Measurements from ENCODE around the gene NCKAP1. TPM values are rescaled to one million over a fixed set of nuclear protein-coding genes. Genes with fewer than 3 reads are reported as not detected.
A peak's percentile ranks its signal among the peaks of the same experiment; 100 is the strongest.

Gene NCKAP1
- total and polyA plus RNA-seq, 10 of the 15 experiments (the other 5 are each of a cell fraction or from before 2014, with no cell fraction given), result 0.11 to 1.5 (median 0.52) TPM

DNA sequence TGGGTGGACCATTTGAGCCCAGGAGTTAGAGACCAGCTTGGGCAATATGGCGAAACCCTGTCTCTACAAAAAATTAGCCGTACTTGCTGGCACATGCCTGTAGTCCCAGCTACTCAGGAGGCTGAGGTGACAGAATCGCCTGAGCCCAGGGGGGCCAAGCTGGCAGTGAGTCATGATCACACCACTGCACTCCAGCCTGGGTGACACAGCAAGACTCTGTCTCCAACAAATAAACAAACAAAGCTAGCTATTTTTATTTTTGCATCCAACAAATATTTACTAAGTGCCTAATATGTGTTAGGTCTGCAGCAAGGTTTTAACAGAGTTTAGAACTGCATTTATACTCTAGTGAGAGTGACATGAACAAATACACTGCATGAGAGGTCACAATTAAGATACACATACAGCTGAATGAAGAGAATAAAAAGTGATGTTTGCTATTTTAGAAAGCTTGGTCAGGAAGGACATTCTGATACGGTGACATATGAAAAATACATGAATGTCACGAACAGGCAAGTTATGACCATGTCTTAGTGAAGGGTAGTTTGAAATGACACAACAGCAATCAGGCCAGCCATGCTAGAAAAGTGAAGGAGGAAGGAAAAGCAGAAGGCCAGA, 88.6 kb downstream of the NCKAP1 start:
- H3K27me3 ChIP-seq (replicated peaks in 1 of 2; ENCODE audit: control insufficient read depth in 2 of 2, insufficient read depth in 2 of 2, low read length in 1 of 2), result no peaks in the 10 kb centered on the region
- ATAC-seq, result peak; percentile 55; the same call in 2 of the 3 replicates
- ChIA-PET CTCF (interaction anchor here (1.3 to 2.8 kb wide), 2 partner anchors 23 to 30 kb away, joined by 3 to 15 read pairs; no protein-coding TSS in a partner anchor), RAD21 (ENCODE audit: unreplicated experiment) (interaction anchor here (1.0 kb wide), 1 partner anchor 9 kb away, joined by 3 read pairs; no protein-coding TSS in a partner anchor), SMC1A (ENCODE audit: uncharacterized antibody, unreplicated experiment) (interaction anchor here (1.4 kb wide), 1 partner anchor 104 kb away, joined by 3 read pairs; no protein-coding TSS in a partner anchor), POLR2A (no interaction called here)
- in situ Hi-C loops (cut with MboI), result no loop called here
- no peak overlapping the region for H3K27ac ChIP-seq (ENCODE audit: control insufficient read depth, insufficient read depth)
- no peaks in the 10 kb centered on the region for H4K20me1 ChIP-seq (ENCODE audit: control insufficient read depth, insufficient read depth)
- peak overlapping the region; percentile 23 for H2AFZ ChIP-seq (ENCODE audit: control insufficient read depth, low read depth, low read length)
- no peaks in the 10 kb centered on the region for H3K79me2 ChIP-seq (ENCODE audit: control insufficient read depth, insufficient read depth, low read length)
- no peak for FAIRE-seq
- no peak overlapping the region for H3K9ac ChIP-seq (ENCODE audit: control insufficient read depth, insufficient read depth, low read length)
- no TSS peak for BruUV-seq (replicated peaks)
- H3K4me1 ChIP-seq (ENCODE audit: control insufficient read depth, insufficient read depth, low read length), result no peaks in the 10 kb centered on the region
- TF ChIP-seq SIX5 (IDR thresholded peaks at IDR 0.05; ENCODE audit: low read depth, low read length, severe bottlenecking) (no peak), PAX5 (IDR thresholded peaks at IDR 0.05; ENCODE audit: borderline replicate concordance, low read depth, low read length) (no peak), STAT3 (IDR thresholded peaks at IDR 0.05; ENCODE audit: low read depth, low read length) (no peak), IRF5 (IDR thresholded peaks at IDR 0.05; ENCODE audit: borderline replicate concordance) (no peak)
- 48% methylated on average over 5 of the region's 5 CpGs for WGBS (ENCODE audit: insufficient coverage, insufficient replicate concordance, low lambda C conversion rate, missing lambda C conversion rate)
- intact Hi-C loops (cut with micrococcal nuclease; ENCODE audit: unreplicated experiment), result no loop called here
- no peak overlapping the region for H3K4me3 ChIP-seq
- H3K36me3 ChIP-seq (ENCODE audit: control insufficient read depth in 2 of 2, insufficient read depth in 2 of 2, low read length in 1 of 2), result no peaks in the 10 kb centered on the region
- no peaks in the 10 kb centered on the region for H3K9me3 ChIP-seq (replicated peaks; ENCODE audit: control insufficient read depth, insufficient read depth, low read length)
- no peak for DNase-seq (ENCODE audit: low read depth, low spot score)
- H3K4me2 ChIP-seq (ENCODE audit: control insufficient read depth, insufficient read depth), result no peak overlapping the region

- H3K36me3 ChIP-seq (ENCODE audit: control insufficient read depth in 2 of 2, insufficient read depth in 2 of 2, low read length in 1 of 2), result no peaks in the 10 kb centered on the region
- CTCF ChIA-PET, result no interaction called here
- no peak overlapping the region for H3K4me2 ChIP-seq (ENCODE audit: control insufficient read depth, insufficient read depth)
- H3K4me3 ChIP-seq, result no peak overlapping the region
- H3K79me2 ChIP-seq (ENCODE audit: control insufficient read depth, insufficient read depth, low read length), result no peaks in the 10 kb centered on the region
- intact Hi-C loops (cut with micrococcal nuclease; ENCODE audit: unreplicated experiment), result no loop called here
- no peak overlapping the region for H3K9ac ChIP-seq (ENCODE audit: control insufficient read depth, insufficient read depth, low read length)
- no peaks in the 10 kb centered on the region for H3K27me3 ChIP-seq (replicated peaks in 1 of 2; ENCODE audit: control insufficient read depth in 2 of 2, insufficient read depth in 2 of 2, low read length in 1 of 2)
- H4K20me1 ChIP-seq (ENCODE audit: control insufficient read depth, insufficient read depth), result no peaks in the 10 kb centered on the region
- FAIRE-seq, result no peak
- WGBS (ENCODE audit: insufficient coverage, insufficient replicate concordance, low lambda C conversion rate, missing lambda C conversion rate), result 66% methylated on average over 4 of the region's 4 CpGs
- SMC1A ChIA-PET (ENCODE audit: uncharacterized antibody, unreplicated experiment), result no interaction called here
- BruUV-seq (replicated peaks), result no TSS peak
- in situ Hi-C loops (cut with MboI), result no loop called here
- TF ChIP-seq, protein P1, sequence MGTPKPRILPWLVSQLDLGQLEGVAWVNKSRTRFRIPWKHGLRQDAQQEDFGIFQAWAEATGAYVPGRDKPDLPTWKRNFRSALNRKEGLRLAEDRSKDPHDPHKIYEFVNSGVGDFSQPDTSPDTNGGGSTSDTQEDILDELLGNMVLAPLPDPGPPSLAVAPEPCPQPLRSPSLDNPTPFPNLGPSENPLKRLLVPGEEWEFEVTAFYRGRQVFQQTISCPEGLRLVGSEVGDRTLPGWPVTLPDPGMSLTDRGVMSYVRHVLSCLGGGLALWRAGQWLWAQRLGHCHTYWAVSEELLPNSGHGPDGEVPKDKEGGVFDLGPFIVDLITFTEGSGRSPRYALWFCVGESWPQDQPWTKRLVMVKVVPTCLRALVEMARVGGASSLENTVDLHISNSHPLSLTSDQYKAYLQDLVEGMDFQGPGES (IDR thresholded peaks at IDR 0.05), result no peak
- no peak for TF ChIP-seq ATF7 (IDR thresholded peaks at IDR 0.05; ENCODE audit: low read depth)
- no peak overlapping the region for H2AFZ ChIP-seq (ENCODE audit: control insufficient read depth, low read depth, low read length)
- POLR2A ChIA-PET, result interaction anchor here (0.6 kb wide), 1 partner anchor 23 kb away, joined by 5 read pairs; no protein-coding TSS in a partner anchor
- H3K27ac ChIP-seq (ENCODE audit: control insufficient read depth, insufficient read depth), result no peak overlapping the region
- peak; percentile 63; the same call in 2 of the 3 replicates for ATAC-seq
- DNase-seq (ENCODE audit: low read depth, low spot score), result no peak
- no peaks in the 10 kb centered on the region for H3K9me3 ChIP-seq (replicated peaks; ENCODE audit: control insufficient read depth, insufficient read depth, low read length)
- no peaks in the 10 kb centered on the region for H3K4me1 ChIP-seq (ENCODE audit: control insufficient read depth, insufficient read depth, low read length)
- RAD21 ChIA-PET (ENCODE audit: unreplicated experiment), result interaction anchor here (1.0 kb wide), 1 partner anchor 9 kb away, joined by 3 read pairs; no protein-coding TSS in a partner anchor
Observed at GRCh38 chr2:182949052-182949451, 89.2 kb downstream of the NCKAP1 start.
